Measurements from ENCODE around the gene P4HA1.

Gene P4HA1

GRCh38 chr10:73093922-73094850, 2.5 kb downstream of the P4HA1 start:
- Mint-ChIP-seq H3K4me3 (peak overlapping the region; percentile 93 to 96 (median 94)), H3K4me1 (peaks cover 45% of the 10 kb centered on the region), H3K27me3 (ENCODE audit: low read depth) (no peaks in the 10 kb centered on the region), H3K27ac (peak overlapping the region; percentile 97 to 99 (median 98)), H3K36me3 (ENCODE audit: low read depth) (peaks cover 4% of the 10 kb centered on the region), H3K9me3 (no peaks in the 10 kb centered on the region)
- TF ChIP-seq CTCF (IDR thresholded peaks at IDR 0.05; ENCODE audit: unreplicated experiment in 3 of 3) = no peak

- H3K4me3 Mint-ChIP-seq = peak overlapping the region; percentile 77 to 80 (median 79)
- TF ChIP-seq CTCF (IDR thresholded peaks at IDR 0.05; ENCODE audit: unreplicated experiment in 3 of 3) = no peak
- peaks cover 11% of the 10 kb centered on the region for H3K36me3 Mint-ChIP-seq (ENCODE audit: low read depth)
- H3K27me3 Mint-ChIP-seq (ENCODE audit: low read depth) = no peaks in the 10 kb centered on the region
- H3K27ac Mint-ChIP-seq = peak overlapping the region; percentile 37 to 65 (median 60)
- no peaks in the 10 kb centered on the region for H3K9me3 Mint-ChIP-seq
- H3K4me1 Mint-ChIP-seq = peaks cover 39% of the 10 kb centered on the region
Measured at GRCh38 chr10:73092830-73093229, 3.8 kb downstream of the P4HA1 start.

DNA sequence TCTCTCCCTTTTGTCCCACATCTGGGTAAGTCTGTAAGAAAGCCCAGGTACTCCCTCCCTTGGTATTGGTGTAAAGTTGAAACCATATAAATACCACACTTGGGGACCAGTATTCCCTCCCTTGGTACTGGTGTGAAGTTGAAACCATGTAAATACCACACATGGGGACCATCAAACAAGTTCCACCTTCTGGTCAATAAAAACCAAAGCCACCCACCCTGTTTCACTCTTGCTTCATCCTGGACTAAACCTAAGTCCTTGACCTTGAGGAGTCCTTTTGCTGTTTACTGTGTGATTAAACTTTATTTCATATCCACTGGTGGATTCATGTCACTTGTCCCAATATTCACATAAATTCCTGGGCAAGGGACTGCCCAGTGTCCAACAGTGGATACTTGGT, 8.4 kb downstream of the P4HA1 start:
- Mint-ChIP-seq H3K27ac (no peak overlapping the region), H3K4me3 (no peak overlapping the region), H3K36me3 (ENCODE audit: low read depth) (peaks cover 14% of the 10 kb centered on the region), H3K27me3 (ENCODE audit: low read depth) (no peaks in the 10 kb centered on the region), H3K9me3 (no peaks in the 10 kb centered on the region), H3K4me1 (peaks cover 20% of the 10 kb centered on the region)
- TF ChIP-seq CTCF (IDR thresholded peaks at IDR 0.05; ENCODE audit: unreplicated experiment in 3 of 3) = no peak

GRCh38 chr10:73086816-73087215, 9.8 kb downstream of the P4HA1 start:
- TF ChIP-seq CTCF (IDR thresholded peaks at IDR 0.05; ENCODE audit: unreplicated experiment in 3 of 3) = no peak
- Mint-ChIP-seq H3K36me3 (ENCODE audit: low read depth) (peaks cover 12% of the 10 kb centered on the region), H3K4me3 (no peak overlapping the region), H3K4me1 (peaks cover 22% of the 10 kb centered on the region), H3K9me3 (no peaks in the 10 kb centered on the region), H3K27me3 (ENCODE audit: low read depth) (no peaks in the 10 kb centered on the region), H3K27ac (no peak overlapping the region)

GRCh38 chr10:73084209-73084608, 12.5 kb downstream of the P4HA1 start:
- Mint-ChIP-seq H3K4me3 (no peak overlapping the region), H3K4me1 (peaks cover 22% of the 10 kb centered on the region), H3K27me3 (ENCODE audit: low read depth) (no peaks in the 10 kb centered on the region), H3K27ac (no peak overlapping the region), H3K9me3 (no peaks in the 10 kb centered on the region), H3K36me3 (ENCODE audit: low read depth) (peaks cover 9% of the 10 kb centered on the region)
- no peak for TF ChIP-seq CTCF (IDR thresholded peaks at IDR 0.05; ENCODE audit: unreplicated experiment in 3 of 3)

GRCh38 chr10:73083221-73083620, 13.4 kb downstream of the P4HA1 start:
- Mint-ChIP-seq H3K27me3 (ENCODE audit: low read depth) (no peaks in the 10 kb centered on the region), H3K4me3 (no peak overlapping the region), H3K4me1 (peaks cover 22% of the 10 kb centered on the region), H3K9me3 (no peaks in the 10 kb centered on the region), H3K27ac (peak overlapping the region; percentile 55 to 71 (median 62)), H3K36me3 (ENCODE audit: low read depth) (peaks cover 6% of the 10 kb centered on the region)
- TF ChIP-seq CTCF (IDR thresholded peaks at IDR 0.05; ENCODE audit: unreplicated experiment in 3 of 3) = no peak
